Stimulated activated CD8-positive, alpha-beta memory T cell treated with anti-CD3 and anti-CD28 coated beads, Interleukin-15, amount 100 ng/mL, for 1 hour (primary cell): ENCODE data around the gene SENP1.

ENCODE experiments used
- DNase-seq: peaks from one replicate; pipeline ENCODE4 v3.0.0-alpha.2; 2020; ENCODE audit warnings: low read depth

Gene SENP1

DNA sequence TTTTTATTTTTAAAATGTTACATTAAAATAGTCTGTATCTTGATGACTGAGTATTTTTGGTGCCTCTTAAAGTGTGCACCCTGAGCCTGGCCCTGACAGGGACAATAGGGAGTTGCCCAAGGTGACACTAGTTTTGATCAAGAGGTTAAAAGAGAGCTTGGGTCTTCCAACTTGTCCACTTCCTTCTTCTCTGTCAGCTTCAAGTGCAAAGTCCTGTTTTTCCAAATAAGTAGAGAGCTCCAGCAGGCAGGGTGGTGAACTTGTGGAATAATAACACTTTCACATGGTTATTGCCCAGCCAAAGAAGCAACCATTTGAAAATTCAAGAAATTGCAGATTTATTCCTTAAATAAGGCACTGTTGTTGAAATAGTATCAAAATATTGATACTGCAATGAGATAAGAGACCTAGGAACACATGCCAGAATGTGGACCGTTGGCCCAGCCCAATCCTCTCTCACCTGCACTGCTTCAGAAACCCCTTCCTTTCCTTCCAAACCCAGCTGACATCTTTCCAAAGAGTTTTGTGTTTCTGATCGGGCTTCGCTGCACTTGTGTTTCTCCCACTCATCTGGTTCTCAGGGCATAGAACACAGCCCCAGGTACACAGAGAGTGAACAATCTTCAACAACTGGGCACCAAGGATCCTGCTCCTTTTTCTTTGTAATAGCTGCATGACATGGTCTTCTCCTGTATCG lies 87.8 kb downstream of the SENP1 start:
- no peak for DNase-seq

- no peak for DNase-seq
Measured at GRCh38 chr12:48017496-48017895, 88.4 kb downstream of the SENP1 start.

DNA sequence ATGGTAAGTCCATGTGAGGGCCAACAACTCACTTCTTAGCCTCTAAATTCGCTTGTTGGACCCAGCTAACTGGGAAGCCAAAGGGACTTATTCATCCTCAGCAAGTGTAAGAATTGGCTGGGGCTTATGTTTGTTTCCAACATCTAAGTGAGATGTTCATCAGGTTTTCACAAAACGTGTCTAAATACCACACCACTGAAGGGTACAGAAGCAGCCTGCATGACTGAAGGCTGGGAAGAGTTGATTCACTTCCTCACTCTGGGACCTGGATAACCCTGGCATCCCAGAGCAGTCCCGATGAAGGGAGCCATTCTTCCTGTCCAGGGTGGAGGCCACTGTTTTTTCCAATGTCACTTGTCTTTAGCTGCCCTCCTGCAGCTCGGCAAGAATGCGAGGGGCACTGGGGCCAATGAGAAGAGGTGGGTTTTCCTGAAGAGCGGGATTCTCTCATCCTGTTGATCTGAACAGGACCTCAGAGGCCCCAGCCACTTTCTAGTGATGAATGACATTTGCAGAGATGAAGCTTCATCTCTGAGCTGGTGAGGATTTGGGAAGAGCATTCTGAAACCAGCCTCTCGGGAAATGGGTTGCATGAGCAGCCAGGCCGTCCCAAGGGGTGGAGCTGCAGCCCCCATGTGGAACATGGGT lies 89.4 kb downstream of the SENP1 start:
- DNase-seq: no peak

DNA sequence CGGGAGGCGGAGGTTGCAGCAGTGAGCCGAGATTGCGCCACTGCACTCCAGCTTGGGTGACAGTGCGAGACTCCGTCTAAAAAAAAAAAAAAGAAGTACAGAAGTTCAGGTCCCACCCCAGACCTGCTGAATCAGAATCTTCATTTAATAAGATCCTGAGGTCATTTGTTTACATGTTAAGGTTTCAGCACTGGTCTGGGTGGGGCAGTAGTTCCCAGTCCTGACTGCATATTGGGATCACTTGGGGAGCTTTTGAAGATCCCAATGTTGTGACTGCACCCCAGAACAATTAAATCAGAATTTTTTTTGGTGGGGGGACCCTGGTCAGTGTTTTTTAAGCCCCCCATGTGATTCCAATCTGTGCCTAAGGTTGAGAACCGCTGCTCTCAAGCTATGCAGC lies 89.9 kb downstream of the SENP1 start:
- no peak for DNase-seq

GRCh38 chr12:48015129-48015528 lies 90.8 kb downstream of the SENP1 start:
- no peak for DNase-seq

- no peak for DNase-seq
Measured at GRCh38 chr12:48013287-48013686, 92.6 kb downstream of the SENP1 start.

GRCh38 chr12:48012070-48012469 lies 93.8 kb downstream of the SENP1 start:
- DNase-seq: no peak

- DNase-seq: no peak
Measured at GRCh38 chr12:48010366-48010970, 95.4 kb downstream of the SENP1 start.

- no peak for DNase-seq
Measured at GRCh38 chr12:48009471-48009870, 96.4 kb downstream of the SENP1 start.

DNA sequence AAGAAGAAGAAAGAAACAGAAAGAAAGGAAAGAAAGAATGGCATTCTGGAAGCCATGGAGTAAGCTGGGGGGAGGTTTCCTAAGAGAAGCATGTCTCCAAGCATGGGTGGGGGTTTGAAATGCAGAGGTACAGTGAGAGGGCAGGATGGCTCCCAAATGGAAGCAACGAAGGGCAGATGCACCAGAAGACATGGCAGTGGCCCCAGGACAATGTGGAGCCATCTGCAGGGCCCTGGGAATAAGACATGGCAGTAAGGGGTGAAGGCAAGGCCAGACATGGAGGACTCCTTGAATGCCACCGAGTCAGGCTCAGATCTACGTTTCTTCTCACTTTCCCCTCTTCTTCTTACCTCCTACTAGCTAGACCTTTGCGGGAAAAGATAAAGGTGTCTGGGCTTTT lies 96.9 kb downstream of the SENP1 start:
- no peak for DNase-seq

DNA sequence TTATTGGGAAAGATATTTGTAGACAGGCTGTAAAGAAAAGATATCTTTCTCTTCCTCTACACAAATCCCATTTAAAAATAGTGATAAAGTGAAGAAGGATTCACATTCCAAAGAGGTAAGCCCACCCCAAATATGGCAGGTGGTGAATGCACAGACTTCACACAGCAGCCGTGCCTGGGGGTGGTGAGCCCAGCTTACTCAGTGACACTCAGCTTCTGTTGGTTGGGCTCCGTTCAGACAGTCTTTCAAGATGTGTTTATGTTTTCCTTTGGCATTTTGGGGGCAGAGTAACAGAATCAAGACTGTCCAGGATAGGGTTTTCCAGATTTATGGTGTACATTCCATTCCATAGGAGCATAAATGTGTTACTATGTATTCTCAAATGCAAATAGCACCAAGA lies 97.5 kb downstream of the SENP1 start:
- DNase-seq: no peak

GRCh38 chr12:48007206-48007605 lies 98.7 kb downstream of the SENP1 start:
- DNase-seq: no peak

- DNase-seq: no peak
Measured at GRCh38 chr12:48005750-48006021, 100.2 kb downstream of the SENP1 start.

GRCh38 chr12:48005001-48005749 lies 100.7 kb downstream of the SENP1 start:
- no peak for DNase-seq

- DNase-seq: no peak
Measured at GRCh38 chr12:48004053-48004941, 101.6 kb downstream of the SENP1 start, which contains the start of gene COL2A1. Gene COL2A1, minus strand, starts transcription at chr12:48004476. Its CDS starts 155 bp downstream, at chr12:48004321.

DNA sequence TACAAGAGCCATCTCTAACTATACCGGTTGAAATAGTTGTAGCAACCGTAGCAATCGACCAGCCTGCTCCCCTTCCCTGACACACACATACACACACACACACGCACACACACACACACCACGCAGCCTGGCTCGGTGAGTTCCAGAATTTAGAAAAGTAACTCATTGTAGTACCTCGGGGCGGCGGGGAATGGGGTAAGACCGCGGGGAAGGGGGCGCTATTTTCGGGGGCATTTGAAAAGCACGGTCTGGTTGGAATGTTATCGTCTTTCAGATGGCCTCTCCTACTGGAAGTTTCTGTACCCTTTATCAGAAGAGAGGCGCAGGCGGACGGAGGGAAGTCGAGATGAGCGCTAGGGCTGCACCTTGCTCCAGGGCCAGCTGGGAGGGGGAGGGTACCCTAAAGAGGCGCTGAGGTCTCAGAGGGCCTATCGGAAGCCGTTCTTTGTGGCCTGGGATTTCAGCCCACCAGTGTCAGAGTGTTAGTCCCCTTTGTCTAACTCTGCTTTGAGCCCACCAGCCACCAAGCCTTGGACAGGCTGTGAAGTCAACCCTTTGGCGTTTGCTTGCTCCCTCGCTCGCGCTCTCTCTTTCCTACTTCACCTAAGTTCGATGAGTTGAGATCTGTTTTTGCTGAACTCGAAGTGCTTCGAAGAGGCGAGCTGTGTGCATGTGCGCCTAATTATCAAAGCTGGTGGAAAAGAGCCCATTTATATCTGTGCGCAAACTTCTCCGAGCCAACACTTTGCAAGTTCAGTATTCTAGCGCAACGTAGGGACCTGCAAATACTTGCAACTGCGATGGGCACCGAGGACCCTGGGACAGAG lies 102.4 kb downstream of the SENP1 start:
- no peak for DNase-seq

GRCh38 chr12:48002773-48003218 lies 103.1 kb downstream of the SENP1 start:
- DNase-seq: no peak

GRCh38 chr12:48002414-48002730 lies 103.5 kb downstream of the SENP1 start:
- no peak for DNase-seq

- DNase-seq: no peak
Measured at GRCh38 chr12:48001505-48002413, 104.1 kb downstream of the SENP1 start.

- DNase-seq: no peak
Measured at GRCh38 chr12:48000878-48001504, 104.9 kb downstream of the SENP1 start.
